Stimulated activated CD4-positive, alpha-beta T cell treated with anti-CD3 and anti-CD28 coated beads, Interleukin-2, amount 100 ng/mL, for 4 hours (primary cell): ENCODE measurements around the gene SLC24A4.

Experiments
- DNase-seq: peaks from one replicate; pipeline ENCODE4 v3.0.0-alpha.2; 2020; ENCODE audit warnings: low read depth

Gene SLC24A4

GRCh38 chr14:92475451-92476187 is 152.7 kb downstream of the SLC24A4 start:
- DNase-seq, result no peak

- no peak for DNase-seq
Observed at GRCh38 chr14:92480856-92481255, 157.9 kb downstream of the SLC24A4 start.

GRCh38 chr14:92481386-92481785 is 158.4 kb downstream of the SLC24A4 start:
- DNase-seq, result no peak

GRCh38 chr14:92481811-92482555 is 159.0 kb downstream of the SLC24A4 start:
- no peak for DNase-seq

GRCh38 chr14:92482621-92483319 is 159.8 kb downstream of the SLC24A4 start:
- DNase-seq, result no peak

GRCh38 chr14:92484132-92484823 is 161.3 kb downstream of the SLC24A4 start:
- DNase-seq, result no peak

GRCh38 chr14:92486881-92487280 is 163.9 kb downstream of the SLC24A4 start:
- no peak for DNase-seq

- DNase-seq, result no peak
Observed at GRCh38 chr14:92487513-92488133, 164.7 kb downstream of the SLC24A4 start.

- DNase-seq, result no peak
Observed at GRCh38 chr14:92489394-92490238, 166.7 kb downstream of the SLC24A4 start.

GRCh38 chr14:92490239-92490959 is 167.4 kb downstream of the SLC24A4 start:
- no peak for DNase-seq

- DNase-seq, result no peak
Observed at GRCh38 chr14:92491782-92492181, 168.8 kb downstream of the SLC24A4 start.

- no peak for DNase-seq
Observed at GRCh38 chr14:92492258-92492657, 169.3 kb downstream of the SLC24A4 start.

GRCh38 chr14:92493024-92493423 is 170.1 kb downstream of the SLC24A4 start:
- no peak for DNase-seq

GRCh38 chr14:92493492-92493891 is 170.5 kb downstream of the SLC24A4 start:
- DNase-seq, result no peak

- no peak for DNase-seq
Observed at GRCh38 chr14:92494512-92494911, 171.5 kb downstream of the SLC24A4 start.

- DNase-seq, result no peak
Observed at GRCh38 chr14:92495027-92495426, 172.1 kb downstream of the SLC24A4 start.

- DNase-seq, result no peak
Observed at GRCh38 chr14:92496191-92496857, 173.4 kb downstream of the SLC24A4 start.

- no peak for DNase-seq
Observed at GRCh38 chr14:92497391-92497790, 174.4 kb downstream of the SLC24A4 start.

- DNase-seq, result no peak
Observed at GRCh38 chr14:92499234-92499633, 176.3 kb downstream of the SLC24A4 start.

GRCh38 chr14:92500491-92500941 is 177.6 kb downstream of the SLC24A4 start:
- DNase-seq, result no peak
